Ectodermal cell (in vitro differentiated cells): ENCODE data around the gene KRTAP5-9.
"Not testable (repeated sequence)": the region's sequence is repeated elsewhere in the genome, so short reads cannot be mapped to it uniquely, and the experiment has no call there.

Experiments
- H3K27ac ChIP-seq: 2 replicates; pipeline ENCODE4 v1.7.0; 2013; ENCODE audit warnings: mild to moderate bottlenecking, low read depth, low read length; ENCODE audit not compliant: insufficient read depth, poor library complexity, severe bottlenecking
- H3K27me3 ChIP-seq: 2 replicates; pipeline ENCODE4 v1.7.0; 2013; ENCODE audit warnings: mild to moderate bottlenecking, low read length; ENCODE audit not compliant: insufficient read depth, control insufficient read depth, poor library complexity, severe bottlenecking
- H3K36me3 ChIP-seq: one replicate; pipeline ENCODE4 v1.7.0; 2013; ENCODE audit warnings: low read length; ENCODE audit not compliant: control insufficient read depth, insufficient read depth
- H3K4me1 ChIP-seq: one replicate; pipeline ENCODE4 v1.7.0; 2013; ENCODE audit warnings: low read length; ENCODE audit not compliant: control insufficient read depth, insufficient read depth
- H3K4me3 ChIP-seq: 2 replicates; pipeline ENCODE4 v1.7.0; 2013; ENCODE audit warnings: low read depth, low read length, control low read depth; ENCODE audit not compliant: insufficient read depth
- H3K9me3 ChIP-seq: 2 replicates; pipeline ENCODE4 v1.7.0; 2013; ENCODE audit warnings: mild to moderate bottlenecking, low read length, moderate library complexity; ENCODE audit not compliant: control insufficient read depth
- WGBS, 2 experiments: methylation state at CpG; one replicate each; pipeline ENCODE4 v1.1.7; 2013; ENCODE audit warnings: missing lambda C conversion rate in 2 of 2; 5-methylcytosine and 5-hydroxymethylcytosine counted together

The KRTAP5-9 gene

GRCh38 chr11:71558996-71559395 lies 10.8 kb downstream of the KRTAP5-9 start:
- no peaks in the 10 kb centered on the region for H3K4me1 ChIP-seq
- H3K36me3 ChIP-seq, result no peaks in the 10 kb centered on the region
- H3K4me3 ChIP-seq, result no peak overlapping the region
- no peaks in the 10 kb centered on the region for H3K27me3 ChIP-seq
- WGBS, 2 experiments, result 93 to 100% methylated on average over 1 of the region's 1 CpG
- no peak overlapping the region for H3K27ac ChIP-seq
- H3K9me3 ChIP-seq, result no peaks in the 10 kb centered on the region

GRCh38 chr11:71562120-71562519 lies 13.9 kb downstream of the KRTAP5-9 start:
- Histone ChIP-seq H3K36me3 (no peaks in the 10 kb centered on the region), H3K4me1 (no peaks in the 10 kb centered on the region), H3K4me3 (no peak overlapping the region), H3K27ac (no peak overlapping the region), H3K9me3 (no peaks in the 10 kb centered on the region), H3K27me3 (no peaks in the 10 kb centered on the region)

GRCh38 chr11:71563406-71563805 lies 15.2 kb downstream of the KRTAP5-9 start:
- Histone ChIP-seq H3K4me1 (no peaks in the 10 kb centered on the region), H3K36me3 (no peaks in the 10 kb centered on the region), H3K4me3 (no peak overlapping the region), H3K9me3 (no peaks in the 10 kb centered on the region), H3K27ac (no peak overlapping the region), H3K27me3 (no peaks in the 10 kb centered on the region)
- 35 to 43% methylated on average over 8 of the region's 8 CpGs for WGBS, 2 experiments

GRCh38 chr11:71564430-71564829 lies 16.2 kb downstream of the KRTAP5-9 start:
- Histone ChIP-seq H3K9me3 (no peaks in the 10 kb centered on the region), H3K4me3 (no peak overlapping the region), H3K36me3 (no peaks in the 10 kb centered on the region), H3K27ac (no peak overlapping the region), H3K27me3 (no peaks in the 10 kb centered on the region), H3K4me1 (no peaks in the 10 kb centered on the region)
- 94 to 95% methylated on average over 3 to 4 of the region's 4 CpGs for WGBS, 2 experiments

GRCh38 chr11:71565263-71565662 lies 17.0 kb downstream of the KRTAP5-9 start, which contains the start of gene KRTAP5-10:
TSS of gene KRTAP5-10 (plus strand) at chr11:71565563. CDS start at chr11:71565588, 25 bp downstream.
- no peaks in the 10 kb centered on the region for H3K4me1 ChIP-seq
- no peaks in the 10 kb centered on the region for H3K27me3 ChIP-seq

GRCh38 chr11:71566081-71566620 lies 17.9 kb downstream of the KRTAP5-9 start:
- Histone ChIP-seq H3K36me3 (no peaks in the 10 kb centered on the region), H3K27me3 (no peaks in the 10 kb centered on the region)

More at GRCh38 chr11:71565263-71565662, 17.0 kb downstream of the KRTAP5-9 start, which contains the start of gene KRTAP5-10:
- 80 to 92% methylated on average over 5 of the region's 5 CpGs for WGBS, 2 experiments
- H3K4me3 ChIP-seq, result no peak within 1 kb of the TSS
- H3K27ac ChIP-seq, result no peak within 1 kb of the TSS
- H3K36me3 ChIP-seq, result no peaks in the 10 kb centered on the region
- no peaks in the 10 kb centered on the region for H3K9me3 ChIP-seq

GRCh38 chr11:71566626-71567599 lies 18.7 kb downstream of the KRTAP5-9 start:
- not testable (repeated sequence) for H3K27me3 ChIP-seq, H3K4me3 ChIP-seq, H3K36me3 ChIP-seq, H3K27ac ChIP-seq, H3K4me1 ChIP-seq, H3K9me3 ChIP-seq
- 63 to 68% methylated on average over 13 to 17 of the region's 21 CpGs for WGBS, 2 experiments

More at GRCh38 chr11:71566081-71566620, 17.9 kb downstream of the KRTAP5-9 start:
- H3K4me1 ChIP-seq, result no peaks in the 10 kb centered on the region
- 90 to 92% methylated on average over 10 of the region's 10 CpGs for WGBS, 2 experiments
- no peak overlapping the region for H3K27ac ChIP-seq
- H3K9me3 ChIP-seq, result no peaks in the 10 kb centered on the region
- H3K4me3 ChIP-seq, result no peak overlapping the region

- H3K4me1 ChIP-seq, H3K9me3 ChIP-seq, H3K4me3 ChIP-seq, H3K27me3 ChIP-seq, H3K27ac ChIP-seq, H3K36me3 ChIP-seq: not testable (repeated sequence)
- 82 to 89% methylated on average over 8 of the region's 8 CpGs for WGBS, 2 experiments
These were observed 19.4 kb downstream of the KRTAP5-9 start for GRCh38 chr11:71567633-71568032.

- H3K9me3 ChIP-seq, result no peaks in the 10 kb centered on the region
- no peak overlapping the region for H3K4me3 ChIP-seq
- WGBS, 2 experiments, result 74% methylated on average over 8 of the region's 8 CpGs
- H3K36me3 ChIP-seq, result no peaks in the 10 kb centered on the region
- no peaks in the 10 kb centered on the region for H3K27me3 ChIP-seq
- no peaks in the 10 kb centered on the region for H3K4me1 ChIP-seq
- no peak overlapping the region for H3K27ac ChIP-seq
These were observed 20.6 kb downstream of the KRTAP5-9 start for GRCh38 chr11:71568704-71569349.
